Smooth muscle cell (in vitro differentiated cells): Measurements from ENCODE around the gene USP12. TPM values are rescaled to one million over a fixed set of nuclear protein-coding genes. Genes with fewer than 3 reads are reported as not detected.

Experiments used
- DNase-seq: peaks from one replicate; lab custom pipeline; 2025; ENCODE audit not compliant: unreplicated experiment; lab: John Stamatoyannopoulos, UW
- H2AFZ ChIP-seq: fragments of 200-600 bp; sonication (generic); 2 replicates; pipeline ENCODE4 v1.6.0; 2016; ENCODE audit warnings: antibody characterized with exemption, low read depth, mild to moderate bottlenecking
- H3F3A ChIP-seq: fragments of 200-600 bp; sonication (generic); 2 replicates; pipeline ENCODE4 v1.6.0; 2017; ENCODE audit warnings: antibody characterized with exemption, low read depth
- H3K27ac ChIP-seq: fragments of 200-600 bp; sonication (generic); 2 replicates; pipeline ENCODE4 v1.5.1; 2016; ENCODE audit warnings: low read depth, mild to moderate bottlenecking
- H3K27me3 ChIP-seq: fragments of 200-600 bp; sonication (generic); 2 replicates; pipeline ENCODE4 v1.6.1; 2016; ENCODE audit warnings: low read depth, mild to moderate bottlenecking
- H3K36me3 ChIP-seq: fragments of 200-600 bp; sonication (generic); 2 replicates; pipeline ENCODE4 v1.5.1; 2016; ENCODE audit warnings: low read depth
- H3K4me1 ChIP-seq: fragments of 200-600 bp; sonication (generic); 2 replicates; pipeline ENCODE4 v1.5.1; 2016; ENCODE audit warnings: low read depth
- H3K4me2 ChIP-seq: fragments of 200-600 bp; sonication (generic); 2 replicates; pipeline ENCODE4 v1.6.0; 2016; ENCODE audit warnings: mild to moderate bottlenecking
- H3K4me3 ChIP-seq: fragments of 200-600 bp; sonication (generic); 2 replicates; pipeline ENCODE4 v1.5.1; 2016; ENCODE audit warnings: mild to moderate bottlenecking
- H3K79me2 ChIP-seq: fragments of 200-600 bp; sonication (generic); 2 replicates; pipeline ENCODE4 v1.6.0; 2016; ENCODE audit warnings: low read depth, mild to moderate bottlenecking
- H3K9ac ChIP-seq: fragments of 200-600 bp; sonication (generic); 2 replicates; pipeline ENCODE4 v1.6.0; 2016; ENCODE audit warnings: low read depth
- H3K9me3 ChIP-seq: fragments of 200-600 bp; sonication (generic); replicated peaks from 2 replicates; pipeline ENCODE4 v1.5.1; 2016; ENCODE audit warnings: low read depth
- H4K20me1 ChIP-seq: fragments of 200-600 bp; sonication (generic); 2 replicates; pipeline ENCODE4 v1.6.0; 2016; ENCODE audit warnings: low read depth
- WGBS: methylation state at CpG from one replicate; pipeline ENCODE4 v1.1.7; 2016; ENCODE audit warnings: low lambda C conversion rate; 5-methylcytosine and 5-hydroxymethylcytosine counted together
- polyA plus RNA-seq: library from polyadenylated mRNA; unstranded; fragments of >200 nt; fragmentation: Nextera tagmentation; extraction: Ambion mirVana; gene quantifications from 2 replicates; pipeline ENCODE4 v1.2.1, GENCODE V29; 2016
- total RNA-seq: library from RNA; depleted of rRNA; stranded (reverse); fragments of >200 nt; gene quantifications from 2 replicates; pipeline ENCODE4 v1.2.3, GENCODE V29; 2014
- TF ChIP-seq, protein P1 (sequence below): fragments of 200-600 bp; sonication (generic); IDR thresholded peaks from 2 replicates; pipeline ENCODE4 v1.5.1; 2017; ENCODE audit warnings: borderline replicate concordance, mild to moderate bottlenecking, antibody characterized with exemption; ENCODE audit not compliant: insufficient read depth, poor library complexity, severe bottlenecking

Gene USP12
- total and polyA plus RNA-seq, 2 experiments from 2014 or later: 11.3 to 19.9 TPM

DNA sequence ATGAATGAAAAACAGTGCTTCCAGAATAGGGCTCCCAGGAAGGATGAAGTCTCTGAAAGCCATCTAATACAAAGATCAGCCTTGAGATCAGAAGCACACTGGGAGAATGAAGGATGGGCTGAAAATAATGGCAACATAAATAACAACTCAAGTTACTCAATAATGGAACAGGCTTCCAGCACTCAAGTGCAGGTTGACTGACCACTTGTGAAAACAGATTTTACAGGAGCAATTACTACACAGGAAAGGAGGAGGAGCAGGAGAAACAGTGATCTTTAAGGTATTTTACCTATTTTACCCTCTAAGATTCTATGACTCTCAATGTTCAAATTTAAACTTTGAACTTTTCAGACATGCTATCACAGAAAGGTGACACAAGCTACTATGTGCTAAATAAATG, 106.0 kb downstream of the USP12 start:
- TF ChIP-seq, protein P1, sequence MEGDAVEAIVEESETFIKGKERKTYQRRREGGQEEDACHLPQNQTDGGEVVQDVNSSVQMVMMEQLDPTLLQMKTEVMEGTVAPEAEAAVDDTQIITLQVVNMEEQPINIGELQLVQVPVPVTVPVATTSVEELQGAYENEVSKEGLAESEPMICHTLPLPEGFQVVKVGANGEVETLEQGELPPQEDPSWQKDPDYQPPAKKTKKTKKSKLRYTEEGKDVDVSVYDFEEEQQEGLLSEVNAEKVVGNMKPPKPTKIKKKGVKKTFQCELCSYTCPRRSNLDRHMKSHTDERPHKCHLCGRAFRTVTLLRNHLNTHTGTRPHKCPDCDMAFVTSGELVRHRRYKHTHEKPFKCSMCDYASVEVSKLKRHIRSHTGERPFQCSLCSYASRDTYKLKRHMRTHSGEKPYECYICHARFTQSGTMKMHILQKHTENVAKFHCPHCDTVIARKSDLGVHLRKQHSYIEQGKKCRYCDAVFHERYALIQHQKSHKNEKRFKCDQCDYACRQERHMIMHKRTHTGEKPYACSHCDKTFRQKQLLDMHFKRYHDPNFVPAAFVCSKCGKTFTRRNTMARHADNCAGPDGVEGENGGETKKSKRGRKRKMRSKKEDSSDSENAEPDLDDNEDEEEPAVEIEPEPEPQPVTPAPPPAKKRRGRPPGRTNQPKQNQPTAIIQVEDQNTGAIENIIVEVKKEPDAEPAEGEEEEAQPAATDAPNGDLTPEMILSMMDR: no peak
- Histone ChIP-seq H3K4me3 (no peak overlapping the region), H3K4me2 (no peak overlapping the region), H3K27ac (no peak overlapping the region), H2AFZ (no peak overlapping the region), H3F3A (no peaks in the 10 kb centered on the region), H3K79me2 (no peaks in the 10 kb centered on the region), H4K20me1 (no peaks in the 10 kb centered on the region), H3K27me3 (no peaks in the 10 kb centered on the region), H3K9ac (no peak overlapping the region), H3K36me3 (peaks cover 4% of the 10 kb centered on the region), H3K4me1 (no peaks in the 10 kb centered on the region), H3K9me3 (no peaks in the 10 kb centered on the region)
- no peak for DNase-seq

DNA sequence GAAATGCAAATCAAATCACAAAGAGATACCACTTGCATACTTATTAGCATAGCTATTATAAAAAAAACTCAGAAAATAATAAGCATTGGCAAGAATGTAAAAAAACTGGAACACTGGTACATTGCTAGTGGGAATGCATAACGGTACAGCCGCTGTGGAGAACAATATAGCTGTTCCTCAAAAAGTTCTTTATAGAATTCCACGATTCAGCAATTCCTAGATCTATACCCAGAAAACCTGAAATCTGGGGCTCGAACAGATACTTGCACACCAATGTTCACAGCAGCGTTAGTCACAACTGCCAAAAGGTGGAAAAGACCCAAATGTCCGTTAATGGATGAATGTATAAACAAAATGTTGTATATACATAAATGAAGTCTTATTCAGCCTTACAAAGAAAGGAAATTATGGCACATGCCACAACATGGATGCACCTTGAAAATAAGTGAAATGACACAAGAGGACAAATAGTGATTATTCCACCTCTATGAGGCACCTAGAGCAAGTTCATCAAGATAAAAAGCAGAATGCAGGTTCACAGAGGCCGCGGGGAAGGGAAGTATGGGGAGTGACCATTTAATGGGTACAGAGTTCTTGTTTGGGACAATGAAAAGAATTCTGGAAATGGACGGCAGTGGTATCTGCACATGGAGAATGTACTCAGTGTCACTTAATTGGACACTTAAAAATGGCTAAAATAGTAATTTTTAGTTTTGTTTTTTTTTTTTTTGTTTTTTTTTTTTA, 107.2 kb downstream of the USP12 start:
- Histone ChIP-seq H3K9me3 (no peaks in the 10 kb centered on the region), H4K20me1 (no peaks in the 10 kb centered on the region), H3K4me3 (no peak overlapping the region), H3K4me2 (no peak overlapping the region), H3K27ac (no peak overlapping the region), H3K4me1 (no peaks in the 10 kb centered on the region), H3K27me3 (no peaks in the 10 kb centered on the region), H3K36me3 (peaks cover 4% of the 10 kb centered on the region), H3K79me2 (no peaks in the 10 kb centered on the region), H3K9ac (no peak overlapping the region), H3F3A (no peaks in the 10 kb centered on the region), H2AFZ (no peak overlapping the region)
- no peak for DNase-seq
- WGBS: 84% methylated on average over 9 of the region's 9 CpGs
- TF ChIP-seq, protein P1: no peak

DNA sequence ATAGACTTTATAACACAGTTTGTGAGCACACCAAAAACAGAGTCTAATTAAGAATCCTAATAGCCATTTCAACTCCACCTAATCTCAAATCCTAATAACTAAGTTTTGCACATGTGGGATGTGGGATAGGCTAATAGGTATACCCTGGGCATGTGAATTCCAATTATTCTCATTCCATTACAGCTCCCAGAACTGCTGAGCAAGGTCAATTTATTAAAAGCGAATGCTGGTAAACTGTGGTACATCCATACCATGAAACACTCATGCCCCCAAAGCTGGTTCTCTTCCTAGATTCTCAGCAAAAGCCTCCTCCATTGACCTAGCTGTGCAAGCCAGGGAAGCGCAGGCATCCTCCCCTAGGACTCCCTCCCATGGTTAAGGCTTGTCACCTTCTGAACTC, 113.8 kb downstream of the USP12 start:
- no peaks in the 10 kb centered on the region for H4K20me1 ChIP-seq
- no peaks in the 10 kb centered on the region for H3K9me3 ChIP-seq
- no peak overlapping the region for H3K4me3 ChIP-seq
- no peaks in the 10 kb centered on the region for H3K4me1 ChIP-seq
- no peaks in the 10 kb centered on the region for H3F3A ChIP-seq
- H3K27ac ChIP-seq: no peak overlapping the region
- no peaks in the 10 kb centered on the region for H3K36me3 ChIP-seq
- TF ChIP-seq, protein P1: no peak
- H3K27me3 ChIP-seq: no peaks in the 10 kb centered on the region
- no peak overlapping the region for H2AFZ ChIP-seq
- DNase-seq: no peak
- H3K9ac ChIP-seq: no peak overlapping the region
- H3K79me2 ChIP-seq: no peaks in the 10 kb centered on the region
- H3K4me2 ChIP-seq: no peak overlapping the region
- 98% methylated on average over 2 of the region's 2 CpGs for WGBS

DNA sequence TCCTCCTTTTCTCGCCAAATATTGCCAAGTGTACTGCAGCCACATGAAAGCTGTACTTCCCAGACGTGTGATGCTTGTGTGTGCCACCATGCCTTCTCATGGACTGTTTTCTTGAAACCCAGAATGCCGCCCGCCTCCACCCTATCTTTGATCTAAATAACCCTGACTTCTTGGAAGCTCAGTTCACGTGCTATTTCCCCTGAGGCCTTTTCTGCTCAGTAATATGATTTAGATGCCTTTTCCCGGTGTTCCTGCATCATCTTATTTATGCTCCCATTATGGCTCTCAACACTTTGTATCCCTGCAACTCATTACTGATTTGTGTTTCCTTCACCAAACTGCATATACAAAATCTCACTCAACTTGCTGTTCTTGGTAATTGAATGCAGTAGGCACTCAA, 116.1 kb downstream of the USP12 start:
- Histone ChIP-seq H4K20me1 (no peaks in the 10 kb centered on the region), H3K4me1 (no peaks in the 10 kb centered on the region), H3K4me3 (no peak overlapping the region), H3F3A (no peaks in the 10 kb centered on the region), H3K9me3 (no peaks in the 10 kb centered on the region), H3K36me3 (no peaks in the 10 kb centered on the region), H3K27ac (no peak overlapping the region), H3K4me2 (no peak overlapping the region), H2AFZ (no peak overlapping the region), H3K79me2 (no peaks in the 10 kb centered on the region), H3K9ac (no peak overlapping the region), H3K27me3 (no peaks in the 10 kb centered on the region)
- TF ChIP-seq, protein P1: no peak
- no peak for DNase-seq
- 61% methylated on average over 6 of the region's 6 CpGs for WGBS
